Transverse colon (tissue), 4 donors: ENCODE results near the gene VPS8. TPM values are rescaled to one million over a fixed set of nuclear protein-coding genes. Genes with fewer than 3 reads are reported as not detected.

ENCODE experiments used
- DNase-seq: peaks from one replicate; pipeline ENCODE4 v3.0.0-alpha.2; 2019
- H3K27ac ChIP-seq, 4 donors: fragments of 200-600 bp; sonication (generic); 2 replicates each; pipeline ENCODE4 v1.5.1; 2016 to 2018; ENCODE audit warnings: inconsistent platforms in 4 of 4
- H3K27me3 ChIP-seq: fragments of 200-600 bp; sonication (generic); 2 replicates; pipeline ENCODE4 v1.5.1; 2017; ENCODE audit warnings: inconsistent platforms
- H3K36me3 ChIP-seq, 4 donors: fragments of 200-600 bp; sonication (generic); 2 replicates each; pipeline ENCODE4 v1.5.1; 2017 to 2019; ENCODE audit warnings: inconsistent platforms in 4 of 4
- H3K4me1 ChIP-seq, 4 donors: fragments of 200-600 bp; sonication (generic); 2 replicates each; pipeline ENCODE4 v1.5.1; 2017 to 2020; ENCODE audit warnings: inconsistent platforms in 4 of 4
- H3K4me3 ChIP-seq, 4 donors: fragments of 200-600 bp; sonication (generic); 1 replicate in 1 of 4; 2 replicates in 3 of 4; pipeline versions ENCODE4 v1.5.1 to v1.6.1; 2017 to 2019; ENCODE audit warnings: inconsistent platforms in 4 of 4
- H3K9me3 ChIP-seq, 2 donors: fragments of 200-600 bp; sonication (generic); 2 replicates each; pipeline ENCODE4 v1.5.1; 2017 to 2019; ENCODE audit warnings: inconsistent platforms in 2 of 2
- EP300 ChIP-seq: sonication (generic); formaldehyde crosslinking; IDR thresholded peaks from one replicate; pipeline ENCODE4 v1.6.1; 2017; ENCODE audit warnings: antibody characterized with exemption, low read depth
- POLR2A ChIP-seq: fragments of 450-650 bp; IDR thresholded peaks from one replicate; pipeline ENCODE4 v1.6.1; 2016; ENCODE audit warnings: antibody characterized with exemption, mild to moderate bottlenecking, moderate library complexity
- POLR2AphosphoS5 ChIP-seq, 3 donors: sonication (generic); formaldehyde crosslinking; IDR thresholded peaks; one replicate each; pipeline ENCODE4 v1.6.1; 2016; ENCODE audit warnings: antibody characterized with exemption in 3 of 3
- WGBS, 2 donors: methylation state at CpG; one replicate each; pipeline ENCODE4 v1.1.5; 2018; ENCODE audit warnings: low coverage in 1 of 2; 5-methylcytosine and 5-hydroxymethylcytosine counted together
- in situ Hi-C, 4 donors: fragments of 200-750 bp; cut with MboI; loops; one replicate each; pipeline versions ENCODE4 v1.15.0 to v1.15.1; 2017; ENCODE audit warnings: low sequenced_read_pairs in 3 of 4, low pct_ligation_motif_present in 1 of 4, low pct_unique_long_range_greater_than_20kb in 1 of 4
- intact Hi-C: fragments of 100-400 bp; cut with DNase I; formaldehyde crosslinking; loops from one replicate; pipeline ENCODE4 v1.15.1; 2023; ENCODE audit warnings: low total_unique reads
- total RNA-seq, 4 donors: library from RNA; depleted of rRNA; stranded (reverse); fragments of >200 nt; gene quantifications; one replicate each; pipeline ENCODE4 v1.1.0, GENCODE V29; 2016
- TF ChIP-seq, protein P1 (sequence below), 5 experiments: fragments of 200-600 bp in 3 of 5; fragments of 450-650 bp in 2 of 5; sonication (generic) in 3 of 5; IDR thresholded peaks; 1 replicate in 2 of 5; 2 replicates in 3 of 5; pipeline ENCODE4 v1.5.1; 2016 to 2017; ENCODE audit warnings: antibody characterized with exemption in 5 of 5, inconsistent platforms in 3 of 5, mild to moderate bottlenecking in 2 of 5, moderate library complexity in 1 of 5

The VPS8 gene
- total RNA-seq, 4 donors from 2014 or later, result 35.8 to 115 (median 70.3) TPM

- WGBS, 2 donors, result 83 to 100% methylated on average over 2 to 14 of the region's 14 CpGs
These were observed 270.9 kb downstream of the VPS8 start for GRCh38 chr3:185082829-185083228.

GRCh38 chr3:185084402-185084801, 272.4 kb downstream of the VPS8 start:
- WGBS, 2 donors, result 80% methylated on average over 5 of the region's 5 CpGs
- peaks cover 0 to 9% (median 0%) of the 10 kb centered on the region in 4 donors for H3K36me3 ChIP-seq
- intact Hi-C loops (no loop called here), in situ Hi-C loops (no loop called here)
- H3K9me3 ChIP-seq, result no peaks in the 10 kb centered on the region
- no peak for DNase-seq
- H3K27ac ChIP-seq, result no peak overlapping the region
- peaks cover 2 to 8% (median 4%) of the 10 kb centered on the region in 4 donors for H3K4me1 ChIP-seq
- TF ChIP-seq POLR2AphosphoS5 (IDR thresholded peaks at IDR 0.05), result no peak
- H3K27me3 ChIP-seq, result no peaks in the 10 kb centered on the region
- no peak overlapping the region for H3K4me3 ChIP-seq

More at GRCh38 chr3:185082829-185083228, 270.9 kb downstream of the VPS8 start:
- Histone ChIP-seq H3K27me3 (no peaks in the 10 kb centered on the region), H3K4me3 (no peak overlapping the region), H3K9me3 (no peaks in the 10 kb centered on the region), H3K27ac (no peak overlapping the region), H3K36me3 (peaks cover 0 to 9% (median 0%) of the 10 kb centered on the region in 4 donors), H3K4me1 (peaks cover 2 to 10% (median 5%) of the 10 kb centered on the region in 4 donors)
- in situ Hi-C loops, result no loop called here
- no peak for DNase-seq
- intact Hi-C loops, result no loop called here
- TF ChIP-seq EP300 (no peak), POLR2AphosphoS5 (IDR thresholded peaks at IDR 0.05) (no peak)
- TF ChIP-seq, protein P1, sequence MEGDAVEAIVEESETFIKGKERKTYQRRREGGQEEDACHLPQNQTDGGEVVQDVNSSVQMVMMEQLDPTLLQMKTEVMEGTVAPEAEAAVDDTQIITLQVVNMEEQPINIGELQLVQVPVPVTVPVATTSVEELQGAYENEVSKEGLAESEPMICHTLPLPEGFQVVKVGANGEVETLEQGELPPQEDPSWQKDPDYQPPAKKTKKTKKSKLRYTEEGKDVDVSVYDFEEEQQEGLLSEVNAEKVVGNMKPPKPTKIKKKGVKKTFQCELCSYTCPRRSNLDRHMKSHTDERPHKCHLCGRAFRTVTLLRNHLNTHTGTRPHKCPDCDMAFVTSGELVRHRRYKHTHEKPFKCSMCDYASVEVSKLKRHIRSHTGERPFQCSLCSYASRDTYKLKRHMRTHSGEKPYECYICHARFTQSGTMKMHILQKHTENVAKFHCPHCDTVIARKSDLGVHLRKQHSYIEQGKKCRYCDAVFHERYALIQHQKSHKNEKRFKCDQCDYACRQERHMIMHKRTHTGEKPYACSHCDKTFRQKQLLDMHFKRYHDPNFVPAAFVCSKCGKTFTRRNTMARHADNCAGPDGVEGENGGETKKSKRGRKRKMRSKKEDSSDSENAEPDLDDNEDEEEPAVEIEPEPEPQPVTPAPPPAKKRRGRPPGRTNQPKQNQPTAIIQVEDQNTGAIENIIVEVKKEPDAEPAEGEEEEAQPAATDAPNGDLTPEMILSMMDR (IDR thresholded peaks at IDR 0.05), result no peak

- H3K36me3 ChIP-seq, result peaks cover 0 to 9% (median 0%) of the 10 kb centered on the region in 4 donors
- H3K27ac ChIP-seq, result no peak overlapping the region
- no peak overlapping the region for H3K4me3 ChIP-seq
- TF ChIP-seq, protein P1 (IDR thresholded peaks at IDR 0.05), result peak in 2 of 5 experiments; percentile 7 to 12
- no peak for TF ChIP-seq POLR2A
- DNase-seq, result no peak
- intact Hi-C loops (no loop called here), in situ Hi-C loops (no loop called here)
- H3K9me3 ChIP-seq, result no peaks in the 10 kb centered on the region
- peaks cover 0 to 4% (median 3%) of the 10 kb centered on the region in 4 donors for H3K4me1 ChIP-seq
- no peaks in the 10 kb centered on the region for H3K27me3 ChIP-seq
- WGBS, 2 donors, result 70 to 72% methylated on average over 3 to 5 of the region's 5 CpGs
These were observed 272.9 kb downstream of the VPS8 start for GRCh38 chr3:185084901-185085300.

- Histone ChIP-seq H3K4me3 (no peak overlapping the region), H3K27me3 (no peaks in the 10 kb centered on the region), H3K36me3 (peaks cover 0 to 8% (median 0%) of the 10 kb centered on the region in 4 donors), H3K27ac (no peak overlapping the region), H3K4me1 (peaks cover 0 to 10% (median 4%) of the 10 kb centered on the region in 4 donors), H3K9me3 (no peaks in the 10 kb centered on the region)
- TF ChIP-seq, protein P1 (IDR thresholded peaks at IDR 0.05), result no peak
- TF ChIP-seq POLR2AphosphoS5 (IDR thresholded peaks at IDR 0.05) (no peak), EP300 (no peak)
- no peak for DNase-seq
- 75 to 81% methylated on average over 2 to 3 of the region's 3 CpGs for WGBS, 2 donors
- intact Hi-C loops (no loop called here), in situ Hi-C loops (no loop called here)
These were observed 275.5 kb downstream of the VPS8 start for GRCh38 chr3:185087419-185087818.

GRCh38 chr3:185089343-185089742, 277.4 kb downstream of the VPS8 start:
- no peak for DNase-seq
- no peak for TF ChIP-seq POLR2AphosphoS5 (IDR thresholded peaks at IDR 0.05)
- no peak for TF ChIP-seq EP300
- TF ChIP-seq, protein P1 (IDR thresholded peaks at IDR 0.05), result no peak
- no peak for TF ChIP-seq POLR2A
- Histone ChIP-seq H3K4me3 (no peak overlapping the region), H3K4me1 (peaks cover 0 to 10% (median 4%) of the 10 kb centered on the region in 4 donors), H3K36me3 (no peaks in the 10 kb centered on the region), H3K27me3 (no peaks in the 10 kb centered on the region), H3K9me3 (no peaks in the 10 kb centered on the region), H3K27ac (no peak overlapping the region)
- in situ Hi-C loops (no loop called here), intact Hi-C loops (no loop called here)
- WGBS, 2 donors, result 69 to 77% methylated on average over 2 of the region's 2 CpGs
